Measurements from ENCODE around the gene KRT7. TPM values are rescaled to one million over a fixed set of nuclear protein-coding genes. Genes with fewer than 3 reads are reported as not detected.

KRT7 gene
- total and polyA plus RNA-seq, 9 of the 15 experiments (the other 6 are each of a cell fraction or from before 2014, with no cell fraction given), result 1.4 TPM; not detected in 8

DNA sequence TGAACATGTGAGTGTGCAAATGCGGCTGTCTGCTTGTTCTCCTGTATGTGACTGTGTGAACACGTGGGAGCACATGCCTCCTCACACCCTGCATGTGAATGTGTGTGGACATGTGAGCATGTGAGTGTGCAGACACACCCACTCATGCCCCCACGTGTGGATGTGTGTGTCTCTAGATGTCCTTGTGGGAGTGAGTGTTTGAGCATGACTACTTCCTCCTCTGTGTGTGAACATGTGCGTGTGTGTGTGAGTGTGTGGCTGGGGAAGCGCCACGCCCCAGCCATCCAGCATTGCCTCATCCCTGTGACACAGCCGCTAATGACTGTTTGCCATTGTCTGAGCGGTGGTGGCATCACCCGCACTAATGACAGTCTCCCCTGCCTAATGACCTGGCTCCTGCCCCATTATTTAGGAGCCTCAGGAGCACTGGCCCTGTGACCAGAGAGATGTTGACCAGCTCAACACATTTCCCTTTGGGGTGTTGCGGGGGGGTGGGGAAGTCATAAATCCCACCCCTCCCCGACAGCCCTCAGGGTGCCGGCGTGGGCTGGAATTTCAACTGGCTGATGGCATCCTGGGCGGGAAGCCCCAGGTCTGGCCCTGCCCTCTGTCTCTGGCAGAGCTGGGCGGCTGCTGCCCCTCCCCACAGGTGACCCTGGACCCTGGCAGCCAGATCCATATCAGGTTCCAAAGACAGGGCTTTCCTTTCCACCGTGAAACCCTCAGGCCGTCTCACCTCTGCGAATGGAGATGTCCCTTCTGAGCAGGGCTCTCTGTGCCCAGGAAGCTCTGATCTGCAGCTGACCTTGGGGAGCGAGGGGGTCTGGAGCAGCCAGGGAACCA is 29.7 kb upstream of the KRT7 start (continued):
- TF ChIP-seq ZBED1 (IDR thresholded peaks at IDR 0.05), result no peak
- TF ChIP-seq, protein P1, sequence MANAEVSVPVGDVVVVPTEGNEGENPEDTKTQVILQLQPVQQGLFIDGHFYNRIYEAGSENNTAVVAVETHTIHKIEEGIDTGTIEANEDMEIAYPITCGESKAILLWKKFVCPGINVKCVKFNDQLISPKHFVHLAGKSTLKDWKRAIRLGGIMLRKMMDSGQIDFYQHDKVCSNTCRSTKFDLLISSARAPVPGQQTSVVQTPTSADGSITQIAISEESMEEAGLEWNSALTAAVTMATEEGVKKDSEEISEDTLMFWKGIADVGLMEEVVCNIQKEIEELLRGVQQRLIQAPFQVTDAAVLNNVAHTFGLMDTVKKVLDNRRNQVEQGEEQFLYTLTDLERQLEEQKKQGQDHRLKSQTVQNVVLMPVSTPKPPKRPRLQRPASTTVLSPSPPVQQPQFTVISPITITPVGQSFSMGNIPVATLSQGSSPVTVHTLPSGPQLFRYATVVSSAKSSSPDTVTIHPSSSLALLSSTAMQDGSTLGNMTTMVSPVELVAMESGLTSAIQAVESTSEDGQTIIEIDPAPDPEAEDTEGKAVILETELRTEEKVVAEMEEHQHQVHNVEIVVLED (CRISPR knock-in tag; IDR thresholded peaks at IDR 0.05), result no peak
- TF ChIP-seq RBM15 (IDR thresholded peaks at IDR 0.05; ENCODE audit: insufficient read depth, low read length), result no peak
- TF ChIP-seq, protein P2, sequence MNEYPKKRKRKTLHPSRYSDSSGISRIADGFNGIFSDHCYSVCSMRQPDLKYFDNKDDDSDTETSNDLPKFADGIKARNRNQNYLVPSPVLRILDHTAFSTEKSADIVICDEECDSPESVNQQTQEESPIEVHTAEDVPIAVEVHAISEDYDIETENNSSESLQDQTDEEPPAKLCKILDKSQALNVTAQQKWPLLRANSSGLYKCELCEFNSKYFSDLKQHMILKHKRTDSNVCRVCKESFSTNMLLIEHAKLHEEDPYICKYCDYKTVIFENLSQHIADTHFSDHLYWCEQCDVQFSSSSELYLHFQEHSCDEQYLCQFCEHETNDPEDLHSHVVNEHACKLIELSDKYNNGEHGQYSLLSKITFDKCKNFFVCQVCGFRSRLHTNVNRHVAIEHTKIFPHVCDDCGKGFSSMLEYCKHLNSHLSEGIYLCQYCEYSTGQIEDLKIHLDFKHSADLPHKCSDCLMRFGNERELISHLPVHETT (CRISPR knock-in tag; conservative IDR thresholded peaks at IDR 0.05 in 1 of 2, IDR thresholded peaks at IDR 0.05 in 1 of 2), result no peak
- no peak for TF ChIP-seq ESRRA (IDR thresholded peaks at IDR 0.05; ENCODE audit: borderline replicate concordance, low read depth)
- TF ChIP-seq, protein P3, sequence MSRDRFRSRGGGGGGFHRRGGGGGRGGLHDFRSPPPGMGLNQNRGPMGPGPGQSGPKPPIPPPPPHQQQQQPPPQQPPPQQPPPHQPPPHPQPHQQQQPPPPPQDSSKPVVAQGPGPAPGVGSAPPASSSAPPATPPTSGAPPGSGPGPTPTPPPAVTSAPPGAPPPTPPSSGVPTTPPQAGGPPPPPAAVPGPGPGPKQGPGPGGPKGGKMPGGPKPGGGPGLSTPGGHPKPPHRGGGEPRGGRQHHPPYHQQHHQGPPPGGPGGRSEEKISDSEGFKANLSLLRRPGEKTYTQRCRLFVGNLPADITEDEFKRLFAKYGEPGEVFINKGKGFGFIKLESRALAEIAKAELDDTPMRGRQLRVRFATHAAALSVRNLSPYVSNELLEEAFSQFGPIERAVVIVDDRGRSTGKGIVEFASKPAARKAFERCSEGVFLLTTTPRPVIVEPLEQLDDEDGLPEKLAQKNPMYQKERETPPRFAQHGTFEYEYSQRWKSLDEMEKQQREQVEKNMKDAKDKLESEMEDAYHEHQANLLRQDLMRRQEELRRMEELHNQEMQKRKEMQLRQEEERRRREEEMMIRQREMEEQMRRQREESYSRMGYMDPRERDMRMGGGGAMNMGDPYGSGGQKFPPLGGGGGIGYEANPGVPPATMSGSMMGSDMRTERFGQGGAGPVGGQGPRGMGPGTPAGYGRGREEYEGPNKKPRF (IDR thresholded peaks at IDR 0.05; ENCODE audit: low read depth, low read length), result no peak
- TF ChIP-seq, protein P4, sequence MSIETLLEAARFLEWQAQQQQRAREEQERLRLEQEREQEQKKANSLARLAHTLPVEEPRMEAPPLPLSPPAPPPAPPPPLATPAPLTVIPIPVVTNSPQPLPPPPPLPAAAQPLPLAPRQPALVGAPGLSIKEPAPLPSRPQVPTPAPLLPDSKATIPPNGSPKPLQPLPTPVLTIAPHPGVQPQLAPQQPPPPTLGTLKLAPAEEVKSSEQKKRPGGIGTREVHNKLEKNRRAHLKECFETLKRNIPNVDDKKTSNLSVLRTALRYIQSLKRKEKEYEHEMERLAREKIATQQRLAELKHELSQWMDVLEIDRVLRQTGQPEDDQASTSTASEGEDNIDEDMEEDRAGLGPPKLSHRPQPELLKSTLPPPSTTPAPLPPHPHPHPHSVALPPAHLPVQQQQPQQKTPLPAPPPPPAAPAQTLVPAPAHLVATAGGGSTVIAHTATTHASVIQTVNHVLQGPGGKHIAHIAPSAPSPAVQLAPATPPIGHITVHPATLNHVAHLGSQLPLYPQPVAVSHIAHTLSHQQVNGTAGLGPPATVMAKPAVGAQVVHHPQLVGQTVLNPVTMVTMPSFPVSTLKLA (conservative IDR thresholded peaks at IDR 0.05), result peak in 1 of 2 experiments; percentile 51; a peak in 1 of 4 replicates
- no peak for TF ChIP-seq LARP7 (IDR thresholded peaks at IDR 0.05)
- TF ChIP-seq, protein P5, sequence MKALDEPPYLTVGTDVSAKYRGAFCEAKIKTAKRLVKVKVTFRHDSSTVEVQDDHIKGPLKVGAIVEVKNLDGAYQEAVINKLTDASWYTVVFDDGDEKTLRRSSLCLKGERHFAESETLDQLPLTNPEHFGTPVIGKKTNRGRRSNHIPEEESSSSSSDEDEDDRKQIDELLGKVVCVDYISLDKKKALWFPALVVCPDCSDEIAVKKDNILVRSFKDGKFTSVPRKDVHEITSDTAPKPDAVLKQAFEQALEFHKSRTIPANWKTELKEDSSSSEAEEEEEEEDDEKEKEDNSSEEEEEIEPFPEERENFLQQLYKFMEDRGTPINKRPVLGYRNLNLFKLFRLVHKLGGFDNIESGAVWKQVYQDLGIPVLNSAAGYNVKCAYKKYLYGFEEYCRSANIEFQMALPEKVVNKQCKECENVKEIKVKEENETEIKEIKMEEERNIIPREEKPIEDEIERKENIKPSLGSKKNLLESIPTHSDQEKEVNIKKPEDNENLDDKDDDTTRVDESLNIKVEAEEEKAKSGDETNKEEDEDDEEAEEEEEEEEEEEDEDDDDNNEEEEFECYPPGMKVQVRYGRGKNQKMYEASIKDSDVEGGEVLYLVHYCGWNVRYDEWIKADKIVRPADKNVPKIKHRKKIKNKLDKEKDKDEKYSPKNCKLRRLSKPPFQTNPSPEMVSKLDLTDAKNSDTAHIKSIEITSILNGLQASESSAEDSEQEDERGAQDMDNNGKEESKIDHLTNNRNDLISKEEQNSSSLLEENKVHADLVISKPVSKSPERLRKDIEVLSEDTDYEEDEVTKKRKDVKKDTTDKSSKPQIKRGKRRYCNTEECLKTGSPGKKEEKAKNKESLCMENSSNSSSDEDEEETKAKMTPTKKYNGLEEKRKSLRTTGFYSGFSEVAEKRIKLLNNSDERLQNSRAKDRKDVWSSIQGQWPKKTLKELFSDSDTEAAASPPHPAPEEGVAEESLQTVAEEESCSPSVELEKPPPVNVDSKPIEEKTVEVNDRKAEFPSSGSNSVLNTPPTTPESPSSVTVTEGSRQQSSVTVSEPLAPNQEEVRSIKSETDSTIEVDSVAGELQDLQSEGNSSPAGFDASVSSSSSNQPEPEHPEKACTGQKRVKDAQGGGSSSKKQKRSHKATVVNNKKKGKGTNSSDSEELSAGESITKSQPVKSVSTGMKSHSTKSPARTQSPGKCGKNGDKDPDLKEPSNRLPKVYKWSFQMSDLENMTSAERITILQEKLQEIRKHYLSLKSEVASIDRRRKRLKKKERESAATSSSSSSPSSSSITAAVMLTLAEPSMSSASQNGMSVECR (CRISPR knock-in tag; IDR thresholded peaks at IDR 0.05), result no peak

Measured in K562 (cell line).